ENCODE results near the gene SNRPA.

DNA sequence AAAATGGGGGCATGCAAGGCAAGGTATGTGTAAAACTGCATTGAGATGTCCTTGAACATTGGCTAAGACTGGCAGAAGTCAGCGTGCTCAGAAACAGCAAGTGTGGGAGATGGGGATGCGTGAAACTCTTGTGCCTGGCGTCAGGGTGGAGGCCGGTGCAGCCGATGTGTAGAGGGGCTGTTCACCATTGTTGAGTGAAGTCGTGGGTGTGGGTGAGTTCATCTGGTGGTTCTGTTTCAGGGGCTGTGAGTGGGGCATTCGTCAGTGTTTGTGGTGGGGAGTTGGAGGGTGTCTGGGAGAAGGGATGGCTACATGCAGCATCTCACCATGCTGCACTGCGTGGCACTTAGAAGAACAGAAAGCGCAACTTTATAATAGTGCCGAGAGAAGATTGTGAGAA lies 13.0 kb downstream of the SNRPA start:
- no peak for TF ChIP-seq POLR2AphosphoS5 (IDR thresholded peaks at IDR 0.05)
- TF ChIP-seq, protein P1, sequence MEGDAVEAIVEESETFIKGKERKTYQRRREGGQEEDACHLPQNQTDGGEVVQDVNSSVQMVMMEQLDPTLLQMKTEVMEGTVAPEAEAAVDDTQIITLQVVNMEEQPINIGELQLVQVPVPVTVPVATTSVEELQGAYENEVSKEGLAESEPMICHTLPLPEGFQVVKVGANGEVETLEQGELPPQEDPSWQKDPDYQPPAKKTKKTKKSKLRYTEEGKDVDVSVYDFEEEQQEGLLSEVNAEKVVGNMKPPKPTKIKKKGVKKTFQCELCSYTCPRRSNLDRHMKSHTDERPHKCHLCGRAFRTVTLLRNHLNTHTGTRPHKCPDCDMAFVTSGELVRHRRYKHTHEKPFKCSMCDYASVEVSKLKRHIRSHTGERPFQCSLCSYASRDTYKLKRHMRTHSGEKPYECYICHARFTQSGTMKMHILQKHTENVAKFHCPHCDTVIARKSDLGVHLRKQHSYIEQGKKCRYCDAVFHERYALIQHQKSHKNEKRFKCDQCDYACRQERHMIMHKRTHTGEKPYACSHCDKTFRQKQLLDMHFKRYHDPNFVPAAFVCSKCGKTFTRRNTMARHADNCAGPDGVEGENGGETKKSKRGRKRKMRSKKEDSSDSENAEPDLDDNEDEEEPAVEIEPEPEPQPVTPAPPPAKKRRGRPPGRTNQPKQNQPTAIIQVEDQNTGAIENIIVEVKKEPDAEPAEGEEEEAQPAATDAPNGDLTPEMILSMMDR (IDR thresholded peaks at IDR 0.05): no peak
